HCT116 (cell line): ENCODE results near the gene RMND1. TPM values are rescaled to one million over a fixed set of nuclear protein-coding genes. Genes with fewer than 3 reads are reported as not detected.

Source experiments
- ATAC-seq: fragments of 200-7000 bp; cut with Tn5 transposase; 2 replicates; pipeline ENCODE4 v1.9.1; 2020; ENCODE audit warnings: mild to moderate bottlenecking, moderate library complexity
- BruUV-seq: library from RNA; stranded (reverse); fragments of 400-500 nt; replicated peaks from 2 replicates; lab custom pipeline; 2021; lab: Mats Ljungman, UMichigan
- CTCF ChIA-PET: fragments of 300-600 bp; sonication (Branson Sonifier 250); formaldehyde crosslinking; loops from one replicate; lab custom pipeline; 2021; ENCODE audit warnings: antibody characterized with exemption; lab: Charles Lee
- POLR2A ChIA-PET: fragments of 300-600, 350-600 bp; sonication (Branson Sonifier 250); formaldehyde crosslinking; loops from one replicate; lab custom pipeline; 2021; ENCODE audit warnings: antibody characterized with exemption; lab: Charles Lee
- RAD21 ChIA-PET, 2 experiments: fragments of 300-600 bp; sonication (Branson Sonifier 250); formaldehyde crosslinking; loops; one replicate each; lab custom pipeline; 2023; ENCODE audit warnings: low total read pairs in 2 of 2; ENCODE audit not compliant: uncharacterized antibody in 2 of 2, unreplicated experiment in 2 of 2, low non-redundant PET in 1 of 2; lab: Charles Lee
- DNase-seq: peaks from one replicate; pipeline ENCODE4 v3.0.0-alpha.2; 2010; ENCODE audit warnings: low read depth, low spot score
- H2AFZ ChIP-seq: fragments of 200-600 bp; shearing (Covaris generic), sonication (generic); 2 replicates; pipeline ENCODE4 v1.6.1; 2017; ENCODE audit warnings: low read depth, mixed run types, mixed read lengths, antibody characterized with exemption, low read length; ENCODE audit not compliant: poor library complexity, severe bottlenecking
- H3K27ac ChIP-seq: 2 replicates; pipeline ENCODE4 v1.5.1; 2012; ENCODE audit warnings: low read depth, low read length
- H3K27me3 ChIP-seq: fragments of 200-600 bp; sonication (generic); 2 replicates; pipeline ENCODE4 v1.6.1; 2016; ENCODE audit warnings: mixed run types, low read length, mixed read lengths; ENCODE audit not compliant: insufficient read depth
- H3K36me3 ChIP-seq, 2 experiments: fragments of 200-500 bp in 1 of 2; fragments of 200-600 bp in 1 of 2; sonication (Bioruptor generic) in 1 of 2; sonication (generic) in 1 of 2; 2 replicates each; pipeline versions ENCODE4 v1.5.1 to v1.6.1; 2014 to 2016; ENCODE audit warnings: low read length in 2 of 2, inconsistent platforms in 1 of 2, mixed read lengths in 1 of 2, mixed run types in 1 of 2; ENCODE audit not compliant: insufficient read depth in 2 of 2, control insufficient read depth in 1 of 2
- H3K4me1 ChIP-seq, 2 experiments: fragments of 200-600 bp in 1 of 2; sonication (generic) in 1 of 2; 2 replicates each; pipeline versions ENCODE4 v1.5.1 to v1.6.1; 2012 to 2017; ENCODE audit warnings: low read length in 2 of 2, inconsistent platforms in 1 of 2, mild to moderate bottlenecking in 1 of 2, mixed read lengths in 1 of 2, mixed run types in 1 of 2, moderate library complexity in 1 of 2; ENCODE audit not compliant: insufficient read depth in 2 of 2, control insufficient read depth in 1 of 2
- H3K4me2 ChIP-seq: fragments of 200-600 bp; sonication (generic); 2 replicates; pipeline ENCODE4 v1.6.1; 2017; ENCODE audit warnings: mixed run types, low read length, mixed read lengths
- H3K4me3 ChIP-seq, 2 experiments: fragments of 200-600 bp in 1 of 2; sonication (generic) in 1 of 2; replicated peaks in 1 of 2; 2 replicates each; pipeline ENCODE4 v1.5.1; 2011 to 2016; ENCODE audit warnings: low read length in 2 of 2, control low read depth in 1 of 2, low read depth in 1 of 2, mild to moderate bottlenecking in 1 of 2, mixed read lengths in 1 of 2, mixed run types in 1 of 2
- H3K79me2 ChIP-seq: fragments of 200-600 bp; sonication (generic); 2 replicates; pipeline ENCODE4 v1.6.1; 2017; ENCODE audit warnings: mild to moderate bottlenecking, mixed run types, low read length, moderate library complexity, mixed read lengths; ENCODE audit not compliant: insufficient read depth
- H3K9ac ChIP-seq: fragments of 200-600 bp; sonication (generic); 2 replicates; pipeline ENCODE4 v1.6.1; 2016; ENCODE audit warnings: low read length, mixed read lengths
- H3K9me2 ChIP-seq: fragments of 200-600 bp; sonication (generic), shearing (Covaris generic); 2 replicates; pipeline ENCODE4 v1.6.1; 2017; ENCODE audit warnings: mixed run types, mild to moderate bottlenecking, moderate library complexity; ENCODE audit not compliant: insufficient read depth
- H3K9me3 ChIP-seq, 2 experiments: fragments of 200-500 bp in 1 of 2; fragments of 200-600 bp in 1 of 2; sonication (Bioruptor generic) in 1 of 2; sonication (generic) in 1 of 2; 2 replicates each; pipeline ENCODE4 v1.6.1; 2014 to 2017; ENCODE audit warnings: low read length in 2 of 2, mixed read lengths in 2 of 2, inconsistent platforms in 1 of 2, low read depth in 1 of 2, mild to moderate bottlenecking in 1 of 2, mixed run types in 1 of 2, moderate library complexity in 1 of 2; ENCODE audit not compliant: control insufficient read depth in 1 of 2, insufficient read depth in 1 of 2
- H4K20me1 ChIP-seq: fragments of 200-600 bp; sonication (generic), shearing (Covaris generic); 2 replicates; pipeline ENCODE4 v1.6.1; 2017; ENCODE audit warnings: mixed run types, mild to moderate bottlenecking, moderate library complexity; ENCODE audit not compliant: insufficient read depth
- CBX3 ChIP-seq: IDR thresholded peaks from 2 replicates; pipeline ENCODE4 v1.6.1; 2012; ENCODE audit warnings: low read depth
- EGR1 ChIP-seq: IDR thresholded peaks from 2 replicates; pipeline ENCODE4 v1.6.1; 2012; ENCODE audit warnings: low read depth
- EZH2phosphoT487 ChIP-seq: fragments of 200-600 bp; IDR thresholded peaks from 2 replicates; pipeline ENCODE4 v1.6.1; 2018; ENCODE audit warnings: antibody characterized with exemption, borderline replicate concordance
- FOSL1 ChIP-seq: IDR thresholded peaks from 2 replicates; pipeline ENCODE4 v1.6.1; 2012; ENCODE audit warnings: low read depth
- JUND ChIP-seq: IDR thresholded peaks from 2 replicates; pipeline ENCODE4 v1.6.1; 2012
- POLR2AphosphoS5 ChIP-seq: IDR thresholded peaks from 2 replicates; pipeline ENCODE4 v1.6.1; 2011; ENCODE audit warnings: mild to moderate bottlenecking, low read depth, low read length, moderate library complexity
- RAD21 ChIP-seq: IDR thresholded peaks from 2 replicates; pipeline ENCODE4 v1.6.1; 2012; ENCODE audit warnings: low read depth, mild to moderate bottlenecking
- SIN3A ChIP-seq: IDR thresholded peaks from 2 replicates; pipeline ENCODE4 v1.6.1; 2012; ENCODE audit warnings: low read depth
- TCF7L2 ChIP-seq: IDR thresholded peaks from 2 replicates; pipeline ENCODE4 v1.7.0; 2011; ENCODE audit warnings: borderline replicate concordance, inconsistent platforms; ENCODE audit not compliant: insufficient read depth, insufficient read length; ENCODE audit errors: extremely low read depth
- ZBTB33 ChIP-seq: IDR thresholded peaks from 2 replicates; pipeline ENCODE4 v1.6.1; 2011; ENCODE audit warnings: mild to moderate bottlenecking, low read length, moderate library complexity; ENCODE audit not compliant: insufficient replicate concordance; ENCODE audit errors: extremely low read depth
- ZNF274 ChIP-seq: fragments of 200-500 bp; sonication (Bioruptor generic); IDR thresholded peaks from 2 replicates; pipeline ENCODE4 v1.6.1; 2014; ENCODE audit warnings: mild to moderate bottlenecking, low read depth, low read length, inconsistent platforms
- intact Hi-C: fragments of 100-400 bp; cut with micrococcal nuclease; formaldehyde crosslinking; loops from 2 replicates; pipeline ENCODE4 v1.10.0; 2022
- total RNA-seq: library from RNA; stranded (reverse); gene quantifications from one replicate; pipeline ENCODE4 v1.2.1, GENCODE V29; 2021; ENCODE audit not compliant: unreplicated experiment

The RMND1 gene
- total RNA-seq, 1 experiment from 2014 or later: 28.0 TPM

- Histone ChIP-seq H3K9me2 (no peaks in the 10 kb centered on the region), H3K27ac (no peak overlapping the region), H3K79me2 (peaks cover 20% of the 10 kb centered on the region), H2AFZ (no peak overlapping the region), H3K36me3 (peaks cover 9 to 35% of the 10 kb centered on the region in 2 experiments; a peak in 3 of 4 replicates), H4K20me1 (peaks cover 16% of the 10 kb centered on the region; the same call in 1 of the 2 replicates), H3K9ac (no peak overlapping the region), H3K4me2 (no peak overlapping the region), H3K27me3 (no peaks in the 10 kb centered on the region), H3K4me3 (no peak overlapping the region), H3K4me1 (peaks cover 0 to 8% of the 10 kb centered on the region in 2 experiments; a peak in 1 of 4 replicates), H3K9me3 (no peaks in the 10 kb centered on the region)
- CTCF ChIA-PET: interaction anchor here (1.2 kb wide), 1 partner anchor 13 kb away, joined by 5 read pairs; no protein-coding TSS in a partner anchor
- intact Hi-C loops: loop anchor here (5.0 kb wide), 1 partner anchor 909 kb away; no protein-coding TSS in a partner anchor
- TSS peak; percentile 2 for BruUV-seq
- ATAC-seq (no peak), DNase-seq (no peak)
- RAD21 ChIA-PET: interaction anchor here in 1 of 2 experiments (0.6 kb wide), 1 partner anchor 543 kb away, joined by 3 read pairs; no protein-coding TSS in a partner anchor
- peak; percentile 41; the same call in 1 of the 2 replicates for TF ChIP-seq JUND
- TF ChIP-seq EZH2phosphoT487: no peak
- 0 out of 2 replicates have a peak, but pooled peaks have one; percentile 1 for TF ChIP-seq RAD21
- TF ChIP-seq POLR2AphosphoS5: peak; percentile 74
- TF ChIP-seq CBX3: 0 out of 2 replicates have a peak, but pooled peaks have one; percentile 7
- 0 out of 2 replicates have a peak, but pooled peaks have one; percentile 12 for TF ChIP-seq FOSL1
- TF ChIP-seq SIN3A: 0 out of 2 replicates have a peak, but pooled peaks have one; percentile 11
- TF ChIP-seq TCF7L2: no peak
- TF ChIP-seq EGR1: no peak
- TF ChIP-seq ZNF274: no peak
- TF ChIP-seq ZBTB33: peak; percentile 6
- POLR2A ChIA-PET: interaction anchor here (0.7 to 1.3 kb wide), 3 partner anchors 10 to 318 kb away, joined by 3 read pairs; no protein-coding TSS in a partner anchor
Measured at GRCh38 chr6:151357758-151358436, 94.0 kb downstream of the RMND1 start.
